ENCODE measurements around the gene HMGN1. TPM values are rescaled to one million over a fixed set of nuclear protein-coding genes. Genes with fewer than 3 reads are reported as not detected.

The HMGN1 gene
- total RNA-seq, 4 donors from 2014 or later = 58.4 to 82.2 (median 59.6) TPM

DNA sequence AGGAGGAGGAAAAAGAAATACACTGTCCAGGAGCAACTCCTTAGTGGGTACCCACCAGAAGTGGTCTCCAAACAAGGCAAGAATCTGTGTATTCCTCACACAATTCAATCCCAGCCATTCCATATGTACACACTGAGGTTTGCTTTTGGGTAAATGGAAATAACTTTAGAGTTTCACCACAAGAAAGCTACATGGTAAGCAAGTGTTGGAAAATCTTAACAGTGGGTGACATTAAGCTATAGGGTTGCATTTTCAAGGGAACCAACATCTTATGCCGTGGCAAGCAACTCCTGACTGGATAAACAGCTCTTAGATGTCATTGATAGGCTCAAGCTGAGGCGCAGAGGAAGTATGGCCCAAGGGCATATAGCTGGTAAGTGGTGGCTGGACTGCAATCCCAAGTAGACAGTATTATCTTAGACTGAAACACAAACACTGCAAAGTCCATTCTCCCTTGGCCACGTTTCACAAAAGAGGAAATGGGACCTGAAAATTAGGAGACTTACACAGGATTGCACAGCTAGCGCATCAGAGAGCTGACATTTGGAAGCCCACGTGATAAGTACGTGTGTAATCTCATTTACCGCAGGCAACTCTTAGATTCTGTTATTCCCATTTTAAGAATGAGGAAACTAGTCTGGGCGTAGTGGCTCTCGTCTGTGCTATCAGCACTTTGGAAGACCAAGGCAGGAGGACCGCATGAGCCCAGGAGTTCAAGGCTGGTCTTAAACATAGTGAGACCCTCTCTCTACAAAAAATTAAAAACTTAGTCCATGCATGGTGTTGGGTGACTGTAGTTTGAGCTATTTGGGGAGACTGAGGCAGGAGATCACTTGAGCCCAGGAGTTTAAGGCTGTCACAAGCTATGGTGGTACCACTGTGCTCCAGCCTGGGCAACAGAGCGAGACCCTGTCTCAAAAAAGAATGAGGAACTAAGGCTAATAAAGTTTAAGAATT, 31.5 kb downstream of the HMGN1 start:
- peaks cover 0 to 9% (median 3%) of the 10 kb centered on the region in 4 donors for H3K4me1 ChIP-seq

DNA sequence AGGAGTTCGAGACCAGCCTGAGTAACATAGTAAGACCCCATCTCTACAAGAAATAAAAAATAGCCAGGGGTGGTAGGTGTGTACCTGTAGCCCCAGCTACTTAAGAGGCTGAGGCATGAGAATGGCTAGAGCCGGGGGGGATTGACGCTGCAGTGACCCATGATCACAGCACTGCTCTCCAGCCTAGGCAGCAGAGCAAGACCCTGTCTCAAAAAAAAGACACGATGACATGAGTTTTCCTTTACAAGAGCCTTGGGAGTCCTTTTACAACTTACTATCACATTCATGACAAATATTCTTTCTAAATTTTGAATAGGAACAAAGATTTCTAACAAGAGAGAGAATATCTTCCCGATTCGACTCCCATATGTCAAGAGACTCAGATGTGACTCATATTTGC, 32.2 kb downstream of the HMGN1 start:
- Histone ChIP-seq H3K4me1 (peaks cover 0 to 14% (median 7%) of the 10 kb centered on the region in 4 donors), H3K27me3 (no peaks in the 10 kb centered on the region), H3K27ac (no peak overlapping the region), H3K4me3 (no peak overlapping the region), H3K9me3 (no peaks in the 10 kb centered on the region), H3K36me3 (no peaks in the 10 kb centered on the region)
- WGBS, 2 donors = 91% methylated on average over 6 of the region's 6 CpGs
- TF ChIP-seq EP300 (IDR thresholded peaks at IDR 0.05) (no peak), POLR2A (IDR thresholded peaks at IDR 0.05) (no peak)
- TF ChIP-seq, protein P1, sequence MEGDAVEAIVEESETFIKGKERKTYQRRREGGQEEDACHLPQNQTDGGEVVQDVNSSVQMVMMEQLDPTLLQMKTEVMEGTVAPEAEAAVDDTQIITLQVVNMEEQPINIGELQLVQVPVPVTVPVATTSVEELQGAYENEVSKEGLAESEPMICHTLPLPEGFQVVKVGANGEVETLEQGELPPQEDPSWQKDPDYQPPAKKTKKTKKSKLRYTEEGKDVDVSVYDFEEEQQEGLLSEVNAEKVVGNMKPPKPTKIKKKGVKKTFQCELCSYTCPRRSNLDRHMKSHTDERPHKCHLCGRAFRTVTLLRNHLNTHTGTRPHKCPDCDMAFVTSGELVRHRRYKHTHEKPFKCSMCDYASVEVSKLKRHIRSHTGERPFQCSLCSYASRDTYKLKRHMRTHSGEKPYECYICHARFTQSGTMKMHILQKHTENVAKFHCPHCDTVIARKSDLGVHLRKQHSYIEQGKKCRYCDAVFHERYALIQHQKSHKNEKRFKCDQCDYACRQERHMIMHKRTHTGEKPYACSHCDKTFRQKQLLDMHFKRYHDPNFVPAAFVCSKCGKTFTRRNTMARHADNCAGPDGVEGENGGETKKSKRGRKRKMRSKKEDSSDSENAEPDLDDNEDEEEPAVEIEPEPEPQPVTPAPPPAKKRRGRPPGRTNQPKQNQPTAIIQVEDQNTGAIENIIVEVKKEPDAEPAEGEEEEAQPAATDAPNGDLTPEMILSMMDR (IDR thresholded peaks at IDR 0.05) = no peak
- DNase-seq (ENCODE audit: low spot score in 2 of 2) = no peak

More for the DNA sequence above, 31.5 kb downstream of the HMGN1 start:
- no peaks in the 10 kb centered on the region for H3K9me3 ChIP-seq
- no peaks in the 10 kb centered on the region for H3K36me3 ChIP-seq
- no peaks in the 10 kb centered on the region for H3K27me3 ChIP-seq
- H3K27ac ChIP-seq = no peak overlapping the region
- TF ChIP-seq POLR2A (IDR thresholded peaks at IDR 0.05) (no peak), EP300 (IDR thresholded peaks at IDR 0.05) (peak in 1 of 2 donors; percentile 32)
- TF ChIP-seq, protein P1 (IDR thresholded peaks at IDR 0.05) = no peak
- no peak for DNase-seq (ENCODE audit: low spot score in 2 of 2)
- no peak overlapping the region for H3K4me3 ChIP-seq
- 61 to 66% methylated on average over 11 of the region's 11 CpGs for WGBS, 2 donors

DNA sequence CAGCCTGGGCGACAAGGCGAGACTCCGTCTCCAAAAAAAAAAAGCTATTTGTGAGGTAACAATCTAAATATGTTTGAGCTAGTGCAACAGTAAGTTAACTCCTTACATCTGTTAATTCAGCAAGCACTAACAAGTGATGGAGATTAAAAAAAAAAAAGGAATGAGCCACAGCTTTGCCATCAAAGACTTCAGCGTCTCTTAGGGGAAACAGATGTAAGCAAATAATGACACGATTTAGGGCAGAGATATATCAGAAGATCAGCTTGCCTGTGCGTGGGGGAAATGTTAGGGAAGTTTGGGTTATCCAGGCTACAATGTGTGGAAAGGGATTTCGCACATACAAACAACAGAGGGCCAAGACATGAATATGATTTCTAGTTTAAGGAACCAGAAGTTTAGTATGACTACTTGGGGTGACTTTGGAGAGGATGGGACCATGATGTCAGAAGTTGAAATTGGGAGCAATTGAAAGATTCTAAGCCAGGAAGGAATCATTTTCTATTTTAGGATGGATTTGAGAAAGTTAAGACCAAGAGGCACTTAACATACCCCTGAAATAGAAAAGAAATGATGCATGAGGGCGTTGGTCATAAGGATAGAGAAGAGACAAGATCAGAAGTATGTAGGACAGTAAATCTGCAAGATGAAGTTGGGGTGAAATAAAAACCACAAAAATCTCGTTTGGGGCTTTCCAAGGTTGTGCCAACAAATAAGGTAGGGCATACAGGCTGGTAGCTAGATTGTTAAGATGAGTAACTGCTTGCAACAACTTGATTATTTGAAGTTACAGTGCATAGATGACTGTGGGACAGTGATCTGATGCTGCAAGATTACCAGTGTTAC, 33.1 kb downstream of the HMGN1 start:
- no peak for DNase-seq (ENCODE audit: low spot score in 2 of 2)
- TF ChIP-seq POLR2A (IDR thresholded peaks at IDR 0.05) = no peak
- TF ChIP-seq EP300 (IDR thresholded peaks at IDR 0.05) = no peak
- TF ChIP-seq, protein P1 (IDR thresholded peaks at IDR 0.05) = no peak
- Histone ChIP-seq H3K36me3 (peaks cover 0 to under 1% (median 0%) of the 10 kb centered on the region in 3 donors), H3K4me3 (no peak overlapping the region), H3K9me3 (no peaks in the 10 kb centered on the region), H3K27me3 (no peaks in the 10 kb centered on the region), H3K4me1 (peaks cover 0 to 23% (median 10%) of the 10 kb centered on the region in 4 donors), H3K27ac (no peak overlapping the region)
- WGBS, 2 donors = 82 to 87% methylated on average over 9 of the region's 9 CpGs

DNA sequence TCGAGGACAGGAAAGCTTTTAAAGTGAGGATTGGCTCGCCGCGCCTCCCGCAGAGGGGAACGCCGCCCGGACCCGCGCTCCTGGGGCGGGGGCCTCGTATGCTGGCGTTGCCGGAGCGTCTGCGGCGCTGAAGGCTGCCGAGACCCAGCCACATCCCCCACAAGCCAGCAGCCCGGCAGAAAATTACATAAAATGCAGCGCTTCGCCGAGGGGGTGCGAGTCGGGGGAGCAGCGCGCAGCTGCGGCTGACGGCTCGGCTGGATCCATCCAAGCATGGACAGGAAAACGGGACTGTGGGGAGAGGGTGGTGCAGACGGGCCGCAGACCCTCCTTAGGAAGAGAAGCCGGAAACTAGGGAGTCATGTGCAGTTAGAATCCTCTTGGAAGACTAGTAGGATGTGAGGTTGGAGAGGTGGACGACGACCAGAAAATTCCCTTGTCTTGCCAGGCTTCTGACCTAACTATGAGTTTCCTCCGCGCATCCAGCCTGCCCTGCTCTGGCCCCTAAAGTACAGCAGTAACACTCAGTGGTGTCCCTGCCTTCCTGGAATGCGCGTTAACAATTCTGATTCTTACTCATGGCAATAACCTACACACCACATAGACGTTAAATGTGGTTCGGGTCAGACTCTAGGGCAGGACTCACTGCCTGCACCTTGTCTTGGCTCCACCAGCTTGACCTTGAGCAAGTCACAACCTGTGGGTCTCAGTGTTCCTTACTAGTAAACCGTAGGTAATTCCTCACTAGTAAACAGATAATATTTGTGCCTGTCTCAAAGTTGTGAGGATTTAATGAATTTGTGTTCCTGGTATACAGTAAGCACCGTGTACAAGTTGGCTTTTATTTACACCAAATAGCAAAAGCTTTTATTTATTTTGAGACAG, 34.5 kb downstream of the HMGN1 start:
- 2 to 3% methylated on average over 34 to 39 of the region's 43 CpGs for WGBS, 2 donors

More for the DNA sequence above, 34.5 kb downstream of the HMGN1 start:
- no peaks in the 10 kb centered on the region for H3K9me3 ChIP-seq
- DNase-seq (ENCODE audit: low spot score in 2 of 2) = peak in 1 of 2 donors; percentile 31
- TF ChIP-seq POLR2A (IDR thresholded peaks at IDR 0.05) (no peak), EP300 (IDR thresholded peaks at IDR 0.05) (no peak)
- TF ChIP-seq, protein P1 (IDR thresholded peaks at IDR 0.05) = no peak
- H3K27ac ChIP-seq = peak overlapping the region; percentile 93 to 99 (median 98)
- peak overlapping the region; percentile 70 to 97 (median 89) for H3K4me3 ChIP-seq
- H3K27me3 ChIP-seq = no peaks in the 10 kb centered on the region
- peaks cover 0 to 32% (median 10%) of the 10 kb centered on the region in 4 donors for H3K4me1 ChIP-seq
- H3K36me3 ChIP-seq = peaks cover 0 to 12% (median 0%) of the 10 kb centered on the region in 3 donors
